Omental fat pad (tissue), 4 donors: ENCODE measurements around the gene MYO1C. TPM values are rescaled to one million over a fixed set of nuclear protein-coding genes. Genes with fewer than 3 reads are reported as not detected.

Source experiments
- ATAC-seq: fragments of 150-250 bp; one replicate; pipeline ENCODE4 v1.9.1; 2016; ENCODE audit warnings: mild to moderate bottlenecking, moderate library complexity; ENCODE audit not compliant: low FRiP score
- DNase-seq: peaks from one replicate; pipeline ENCODE4 v3.0.0-alpha.2; 2019; ENCODE audit warnings: low spot score
- total RNA-seq, 4 donors: library from RNA; depleted of rRNA; stranded (reverse); fragments of >200 nt; gene quantifications; one replicate each; pipeline ENCODE4 v1.1.0, GENCODE V29; 2016
- TF ChIP-seq, protein P1 (sequence below), 3 donors: fragments of 450-650 bp; IDR thresholded peaks; one replicate each; pipeline ENCODE4 v1.5.1; 2016 to 2017; ENCODE audit warnings: antibody characterized with exemption in 3 of 3, mild to moderate bottlenecking in 3 of 3, moderate library complexity in 2 of 3

MYO1C gene
- total RNA-seq, 4 donors from 2014 or later, result 194 to 367 (median 207) TPM

DNA sequence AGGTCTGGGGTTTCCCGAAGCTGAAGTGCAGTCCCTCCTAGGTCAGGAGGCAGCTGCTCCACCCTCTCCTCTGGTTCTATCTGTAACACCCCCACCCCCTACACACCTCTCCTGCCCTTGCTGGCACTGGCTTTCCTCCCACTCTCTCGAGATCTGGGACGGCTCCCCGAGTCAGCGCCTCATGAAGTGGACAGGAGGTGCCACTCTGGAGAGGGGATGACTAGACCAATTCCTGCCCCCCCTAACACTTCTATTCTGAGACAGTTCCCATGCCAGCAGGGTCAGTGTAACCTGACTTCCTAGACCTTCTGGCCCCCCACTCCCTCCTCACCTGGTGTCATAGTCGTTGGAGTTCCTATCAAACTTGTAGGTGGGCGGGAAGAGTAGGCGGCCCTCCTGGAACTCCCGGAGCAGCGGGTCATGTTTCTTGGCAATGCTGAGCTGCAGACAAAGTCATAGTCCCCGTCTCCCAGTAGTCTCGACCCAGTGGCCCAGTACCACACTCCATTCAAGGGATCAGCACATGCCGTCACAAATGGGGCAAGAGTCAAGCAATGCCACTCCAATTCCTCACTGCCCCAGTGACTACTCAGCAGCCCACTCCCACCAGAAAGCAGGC, 14.3 kb upstream of the MYO1C start:
- DNase-seq, result no peak
- TF ChIP-seq, protein P1, sequence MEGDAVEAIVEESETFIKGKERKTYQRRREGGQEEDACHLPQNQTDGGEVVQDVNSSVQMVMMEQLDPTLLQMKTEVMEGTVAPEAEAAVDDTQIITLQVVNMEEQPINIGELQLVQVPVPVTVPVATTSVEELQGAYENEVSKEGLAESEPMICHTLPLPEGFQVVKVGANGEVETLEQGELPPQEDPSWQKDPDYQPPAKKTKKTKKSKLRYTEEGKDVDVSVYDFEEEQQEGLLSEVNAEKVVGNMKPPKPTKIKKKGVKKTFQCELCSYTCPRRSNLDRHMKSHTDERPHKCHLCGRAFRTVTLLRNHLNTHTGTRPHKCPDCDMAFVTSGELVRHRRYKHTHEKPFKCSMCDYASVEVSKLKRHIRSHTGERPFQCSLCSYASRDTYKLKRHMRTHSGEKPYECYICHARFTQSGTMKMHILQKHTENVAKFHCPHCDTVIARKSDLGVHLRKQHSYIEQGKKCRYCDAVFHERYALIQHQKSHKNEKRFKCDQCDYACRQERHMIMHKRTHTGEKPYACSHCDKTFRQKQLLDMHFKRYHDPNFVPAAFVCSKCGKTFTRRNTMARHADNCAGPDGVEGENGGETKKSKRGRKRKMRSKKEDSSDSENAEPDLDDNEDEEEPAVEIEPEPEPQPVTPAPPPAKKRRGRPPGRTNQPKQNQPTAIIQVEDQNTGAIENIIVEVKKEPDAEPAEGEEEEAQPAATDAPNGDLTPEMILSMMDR (IDR thresholded peaks at IDR 0.05), result no peak
- ATAC-seq, result peak; percentile 22

DNA sequence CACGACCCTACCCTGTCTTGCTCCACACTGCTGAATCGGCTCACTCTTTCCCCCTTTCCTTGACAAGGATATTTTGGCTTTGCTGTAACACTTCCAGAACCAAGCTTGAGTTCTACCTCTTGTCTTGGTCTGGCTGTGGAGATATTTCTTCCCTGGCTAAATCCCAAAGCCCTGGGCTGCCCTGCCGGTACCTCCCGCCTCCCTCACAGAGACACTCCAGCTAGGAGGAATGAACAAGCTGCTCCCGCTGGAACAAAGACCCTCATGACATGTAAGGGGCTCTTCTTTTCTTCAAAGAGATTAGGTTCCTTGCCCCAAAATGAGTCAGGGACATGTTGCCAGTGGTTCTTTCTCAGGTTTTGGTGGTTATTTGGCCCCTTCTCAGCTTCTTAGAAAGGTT, 13.1 kb upstream of the MYO1C start:
- ATAC-seq (no peak), DNase-seq (no peak)
- TF ChIP-seq, protein P1 (IDR thresholded peaks at IDR 0.05), result no peak

DNA sequence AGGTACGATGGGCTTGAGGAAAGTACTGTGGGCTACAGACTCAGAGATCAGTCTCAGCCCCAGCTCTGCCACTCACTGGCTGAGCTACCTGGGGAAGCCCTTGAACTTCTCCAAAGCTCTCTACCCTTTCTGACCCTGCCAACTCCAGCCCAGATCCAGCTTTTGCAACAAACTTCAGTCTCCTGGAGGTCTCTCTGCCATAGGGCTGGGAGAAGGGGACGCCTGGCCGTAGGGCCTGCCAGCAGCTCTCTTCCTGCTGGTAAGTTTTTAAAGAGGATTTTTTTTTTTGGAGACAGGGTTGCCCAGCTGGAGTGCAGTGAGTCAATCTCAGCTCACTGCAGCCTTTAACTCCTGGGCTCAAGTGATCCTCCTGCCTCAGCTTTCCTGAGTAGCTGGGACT, 12.4 kb upstream of the MYO1C start:
- ATAC-seq, result no peak
- TF ChIP-seq, protein P1 (IDR thresholded peaks at IDR 0.05), result no peak
- DNase-seq, result no peak

DNA sequence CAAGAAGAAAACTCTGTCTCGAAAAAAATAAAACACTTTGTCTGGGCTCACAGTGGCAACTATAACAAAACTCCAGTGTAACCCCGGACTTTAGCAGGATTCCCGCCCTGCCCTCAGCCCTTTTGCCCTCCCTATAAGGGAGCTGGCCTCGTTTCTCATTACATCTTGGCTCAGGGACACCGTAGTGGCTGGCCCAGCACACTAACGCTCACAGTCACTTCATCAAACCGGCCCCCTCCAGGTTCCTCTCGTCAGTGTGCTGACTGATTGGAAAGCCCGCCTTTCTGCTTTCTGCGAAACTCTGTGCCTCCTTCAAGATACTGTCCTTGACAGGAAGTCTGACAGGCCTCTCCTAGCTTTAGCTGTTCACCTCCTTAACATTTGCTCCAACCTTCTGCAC, 11.2 kb upstream of the MYO1C start:
- TF ChIP-seq, protein P1 (IDR thresholded peaks at IDR 0.05), result no peak
- no peak for ATAC-seq
- no peak for DNase-seq

DNA sequence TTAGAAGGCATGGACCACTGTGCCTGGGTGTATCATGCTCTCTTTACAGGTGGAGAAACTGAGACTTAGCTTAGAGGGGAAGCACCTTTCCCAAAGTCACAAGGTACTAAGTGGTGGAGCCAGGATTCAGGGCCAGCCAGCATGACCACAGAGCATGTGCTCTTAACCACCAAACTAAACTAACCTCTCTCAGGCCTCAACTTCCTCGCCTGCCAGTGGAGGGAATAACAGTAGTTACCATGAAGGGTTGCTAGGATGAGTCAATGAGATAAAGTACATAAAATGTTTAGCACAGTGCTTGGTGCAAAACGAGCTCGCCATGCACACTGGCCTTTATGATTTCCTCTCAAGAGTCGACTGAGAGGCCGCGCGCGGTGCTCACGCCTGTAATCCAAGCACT, 6.4 kb upstream of the MYO1C start:
- TF ChIP-seq, protein P1 (IDR thresholded peaks at IDR 0.05), result no peak
- DNase-seq (no peak), ATAC-seq (no peak)

DNA sequence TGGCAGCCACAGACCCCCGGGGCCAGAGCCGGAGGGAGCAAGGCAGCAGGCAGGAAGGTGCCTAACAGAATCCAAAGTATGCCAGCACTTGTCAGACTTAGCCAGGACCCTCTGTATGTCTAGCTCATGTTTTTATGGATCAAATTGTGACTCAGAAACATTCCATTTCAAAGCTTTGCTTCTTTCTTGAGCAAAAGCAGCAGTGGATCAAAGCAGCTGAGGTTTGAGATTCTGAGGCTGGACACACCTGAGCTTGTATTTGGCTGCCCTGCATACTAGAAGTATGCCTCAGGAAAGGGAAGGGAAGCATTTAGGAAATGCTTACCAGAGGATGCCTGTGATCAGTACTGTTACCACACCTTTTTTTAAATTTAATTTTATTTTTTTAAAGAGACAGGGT, 5.7 kb upstream of the MYO1C start:
- ATAC-seq (no peak), DNase-seq (no peak)
- TF ChIP-seq, protein P1 (IDR thresholded peaks at IDR 0.05), result no peak

DNA sequence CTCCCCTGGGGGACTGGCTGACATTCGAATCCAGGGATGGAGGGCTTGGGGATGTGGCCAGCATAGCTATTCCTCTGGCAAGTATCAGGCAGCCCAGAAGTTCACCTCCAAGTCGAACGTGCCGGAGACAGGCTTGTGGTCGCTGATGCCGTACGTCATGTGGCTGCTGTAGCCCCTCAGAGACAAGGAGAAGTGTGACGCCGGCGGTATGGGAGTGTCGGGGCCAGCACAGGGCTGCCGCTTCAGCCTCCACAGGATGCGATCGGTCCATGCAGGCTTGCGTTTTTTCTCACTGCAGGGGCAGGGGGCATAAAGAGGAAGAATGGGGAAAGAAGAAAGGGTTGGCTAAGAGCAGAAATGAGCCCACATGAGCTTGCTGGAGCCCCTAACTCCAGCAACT, 5.3 kb upstream of the MYO1C start:
- ATAC-seq (no peak), DNase-seq (no peak)
- TF ChIP-seq, protein P1 (IDR thresholded peaks at IDR 0.05), result no peak
